PFSK-1 (cell line): ENCODE results near the gene GPR26. TPM values are rescaled to one million over a fixed set of nuclear protein-coding genes. Genes with fewer than 3 reads are reported as not detected.

Experiments used
- FOXP2 ChIP-seq: optimal IDR thresholded peaks from 2 replicates; pipeline ENCODE3; 2011; ENCODE audit warnings: borderline replicate concordance, control low read depth, inconsistent platforms; ENCODE audit not compliant: insufficient read depth; ENCODE audit errors: extremely low read length, extremely low read depth
- POLR2AphosphoS5 ChIP-seq: IDR thresholded peaks from 2 replicates; pipeline ENCODE4 v1.6.1; 2012; ENCODE audit warnings: low read depth, mild to moderate bottlenecking, control low read depth, low read length, moderate library complexity
- REST ChIP-seq, 2 experiments: IDR thresholded peaks; 2 replicates each; pipeline versions ENCODE4 v1.6.1 to v1.8.0; 2011 to 2012; ENCODE audit warnings: low read depth in 2 of 2, low read length in 2 of 2, control low read depth in 1 of 2, inconsistent platforms in 1 of 2, mild to moderate bottlenecking in 1 of 2, moderate library complexity in 1 of 2; ENCODE audit not compliant: insufficient read depth in 1 of 2
- SIN3A ChIP-seq: IDR thresholded peaks from 2 replicates; pipeline ENCODE4 v1.6.1; 2012; ENCODE audit warnings: mild to moderate bottlenecking, low read length, moderate library complexity, borderline replicate concordance; ENCODE audit not compliant: insufficient read depth
- TAF1 ChIP-seq: IDR thresholded peaks from 2 replicates; pipeline ENCODE4 v1.6.1; 2012; ENCODE audit warnings: low read length, control low read depth, borderline replicate concordance; ENCODE audit not compliant: insufficient read depth
- polyA plus RNA-seq: library from polyadenylated mRNA; unstranded; fragments of >200 nt; gene quantifications from one replicate; pipeline ENCODE4 v1.2.1, GENCODE V29; 2012; ENCODE audit warnings: low read depth, missing spikeins; ENCODE audit not compliant: insufficient read length

GPR26 gene, protein sequence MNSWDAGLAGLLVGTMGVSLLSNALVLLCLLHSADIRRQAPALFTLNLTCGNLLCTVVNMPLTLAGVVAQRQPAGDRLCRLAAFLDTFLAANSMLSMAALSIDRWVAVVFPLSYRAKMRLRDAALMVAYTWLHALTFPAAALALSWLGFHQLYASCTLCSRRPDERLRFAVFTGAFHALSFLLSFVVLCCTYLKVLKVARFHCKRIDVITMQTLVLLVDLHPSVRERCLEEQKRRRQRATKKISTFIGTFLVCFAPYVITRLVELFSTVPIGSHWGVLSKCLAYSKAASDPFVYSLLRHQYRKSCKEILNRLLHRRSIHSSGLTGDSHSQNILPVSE
- not detected for polyA plus RNA-seq

GRCh38 chr10:123666318-123667236 is at the start of gene GPR26:
Gene GPR26 (plus strand): TSS chr10:123666355. CDS start chr10:123666408, 53 bp downstream.
- TF ChIP-seq POLR2AphosphoS5 (no peak), SIN3A (no peak), REST (IDR thresholded peaks at IDR 0.05; ENCODE audit: insufficient read depth in 1 of 2, low read depth in 2 of 2, low read length in 2 of 2) (peak; percentile 21 to 61; a peak in 1 of 4 replicates), FOXP2 (no peak)

GRCh38 chr10:123618224-123618623 is 47.9 kb upstream of the GPR26 start:
- TF ChIP-seq TAF1 (no peak), REST (IDR thresholded peaks at IDR 0.05; ENCODE audit: insufficient read depth in 1 of 2, low read depth in 2 of 2, low read length in 2 of 2) (no peak), POLR2AphosphoS5 (no peak), FOXP2 (no peak), SIN3A (no peak)

GRCh38 chr10:123619067-123619855 is 46.9 kb upstream of the GPR26 start:
- TF ChIP-seq POLR2AphosphoS5 (no peak), FOXP2 (no peak), TAF1 (no peak), SIN3A (no peak), REST (IDR thresholded peaks at IDR 0.05; ENCODE audit: insufficient read depth in 1 of 2, low read depth in 2 of 2, low read length in 2 of 2) (no peak)

- TF ChIP-seq FOXP2: no peak
- TF ChIP-seq TAF1: no peak
- TF ChIP-seq REST (IDR thresholded peaks at IDR 0.05; ENCODE audit: insufficient read depth in 1 of 2, low read depth in 2 of 2, low read length in 2 of 2): no peak
- TF ChIP-seq POLR2AphosphoS5: no peak
- no peak for TF ChIP-seq SIN3A
These were observed 45.5 kb upstream of the GPR26 start for GRCh38 chr10:123620621-123621020.
